HepG2 (cell line): Measurements from ENCODE around the gene HRC. TPM values are rescaled to one million over a fixed set of nuclear protein-coding genes. Genes with fewer than 3 reads are reported as not detected.

Source experiments
- CEBPZ ChIP-seq: IDR thresholded peaks from 2 replicates; pipeline ENCODE4 v1.6.1; 2012; ENCODE audit warnings: low read length, improper control_type of control experiment
- ELF3 ChIP-seq: IDR thresholded peaks from 2 replicates; pipeline ENCODE4 v1.6.1; 2016; ENCODE audit warnings: missing genetic modification reagents, missing compliant biosample characterization
- GABPA ChIP-seq, 2 experiments: IDR thresholded peaks; 2 replicates each; pipeline ENCODE4 v1.6.1; 2011 to 2016; ENCODE audit warnings: low read depth in 2 of 2, low read length in 1 of 2, missing biosample characterization in 1 of 2, missing genetic modification characterization in 1 of 2
- HMG20B ChIP-seq: conservative IDR thresholded peaks from 2 replicates; pipeline ENCODE4 v1.6.1; 2016; ENCODE audit warnings: missing genetic modification reagents, missing compliant biosample characterization
- MAF1 ChIP-seq: sonication (generic); formaldehyde crosslinking; IDR thresholded peaks from 2 replicates; pipeline ENCODE4 v1.5.0; 2020; ENCODE audit warnings: missing genetic modification reagents, borderline replicate concordance
- MTF1 ChIP-seq: sonication (generic); formaldehyde crosslinking; IDR thresholded peaks from 2 replicates; pipeline ENCODE4 v1.5.0; 2020; ENCODE audit warnings: missing genetic modification reagents
- PBX2 ChIP-seq: IDR thresholded peaks from 2 replicates; pipeline ENCODE4 v1.6.1; 2016; ENCODE audit warnings: control low read depth
- POLR2AphosphoS5 ChIP-seq: IDR thresholded peaks from 2 replicates; pipeline ENCODE4 v1.6.1; 2012; ENCODE audit warnings: low read depth, low read length
- RARG ChIP-seq: sonication (generic); formaldehyde crosslinking; IDR thresholded peaks from 2 replicates; pipeline ENCODE4 v1.4.0; 2020; ENCODE audit warnings: low read depth, mild to moderate bottlenecking, missing genetic modification reagents
- ZFP36L2 ChIP-seq: sonication (generic); formaldehyde crosslinking; IDR thresholded peaks from 2 replicates; pipeline ENCODE4 v1.4.0; 2020; ENCODE audit warnings: missing genetic modification reagents
- ZNF224 ChIP-seq: sonication (generic); formaldehyde crosslinking; IDR thresholded peaks from 2 replicates; pipeline ENCODE4 v1.5.0; 2020; ENCODE audit warnings: mild to moderate bottlenecking, missing genetic modification reagents
- ZNF280B ChIP-seq: sonication (generic); formaldehyde crosslinking; IDR thresholded peaks from 2 replicates; pipeline ENCODE4 v1.5.0; 2020; ENCODE audit warnings: missing genetic modification reagents, mild to moderate bottlenecking, borderline replicate concordance
- ZNF441 ChIP-seq: sonication (generic); formaldehyde crosslinking; IDR thresholded peaks from 2 replicates; pipeline ENCODE4 v1.7.0; 2021; ENCODE audit warnings: missing genetic modification reagents, borderline replicate concordance
- ZNF576 ChIP-seq: sonication (generic); formaldehyde crosslinking; IDR thresholded peaks from 2 replicates; pipeline ENCODE4 v1.4.0; 2020; ENCODE audit warnings: mild to moderate bottlenecking, missing genetic modification reagents
- ZNF609 ChIP-seq: sonication (generic); formaldehyde crosslinking; IDR thresholded peaks from 2 replicates; pipeline ENCODE4 v1.4.0; 2020; ENCODE audit warnings: mild to moderate bottlenecking, missing genetic modification reagents, borderline replicate concordance
- ZNF644 ChIP-seq: IDR thresholded peaks from 2 replicates; pipeline ENCODE4 v1.6.1; 2016; ENCODE audit warnings: low read depth
- polyA plus RNA-seq, 8 experiments: library from polyadenylated mRNA; depleted of rRNA in 3 of 8; stranded (reverse) in 7 of 8; unstranded in 1 of 8; fragments of >200 nt; fragmentation: Illumina TruSeq in 4 of 8; extraction: Trizol in 4 of 8; gene quantifications; 2 replicates each; pipeline versions ENCODE4 v1.2.1 to v1.2.3, GENCODE V29; 2011 to 2016; ENCODE audit warnings: low read depth in 4 of 8, missing spikeins in 1 of 8, mixed read lengths in 1 of 8; ENCODE audit not compliant: insufficient read depth in 1 of 8
- total RNA-seq, 5 experiments: library from RNA; depleted of rRNA; stranded (reverse); fragments of >200 nt; fragmentation: Illumina TruSeq; extraction: Trizol; gene quantifications; 2 replicates each; pipeline ENCODE4 v1.2.3, GENCODE V29; 2016; ENCODE audit warnings: low read depth in 1 of 5

Gene HRC
- total and polyA plus RNA-seq, 2 of the 13 experiments (the other 11 are each of a cell fraction or from before 2014, with no cell fraction given), result 3.6 to 15.4 TPM

- TF ChIP-seq CEBPZ (no peak), HMG20B (CRISPR knock-in tag) (no peak), ZNF224 (CRISPR knock-in tag) (0 out of 2 replicates have a peak, but pooled peaks have one; percentile 29), ZNF609 (CRISPR knock-in tag) (peak; percentile 53; the same call in 1 of the 2 replicates), PBX2 (CRISPR knock-in tag) (peak; percentile 81), MAF1 (CRISPR knock-in tag) (peak; percentile 84; the same call in 1 of the 2 replicates), ZNF441 (peak; percentile 74; the same call in 1 of the 2 replicates), POLR2AphosphoS5 (0 out of 2 replicates have a peak, but pooled peaks have one; percentile 38), GABPA (IDR thresholded peaks at IDR 0.05; ENCODE audit: low read depth, low read length) (no peak), GABPA (CRISPR knock-in tag; IDR thresholded peaks at IDR 0.05; ENCODE audit: low read depth) (no peak), ZFP36L2 (CRISPR knock-in tag) (no peak), MTF1 (CRISPR knock-in tag) (0 out of 2 replicates have a peak, but pooled peaks have one; percentile 27), RARG (CRISPR knock-in tag) (no peak), ZNF644 (CRISPR knock-in tag) (no peak), ELF3 (CRISPR knock-in tag) (peak; percentile 50; the same call in 1 of the 2 replicates), ZNF576 (CRISPR knock-in tag) (no peak), ZNF280B (0 out of 2 replicates have a peak, but pooled peaks have one; percentile 81)
These were observed 36.4 kb downstream of the HRC start, which contains the start of gene C19orf73 (continued) for GRCh38 chr19:49118565-49119410.
